Parathyroid adenoma (tissue), 2 donors: ENCODE results near the gene MARCHF9.

Experiments
- H2AFZ ChIP-seq: fragments of 300-600 bp; sonication (generic); one replicate; pipeline ENCODE4 v1.7.0; 2017; ENCODE audit warnings: antibody characterized with exemption, mild to moderate bottlenecking
- H3K27ac ChIP-seq: fragments of 300-600 bp; sonication (generic); one replicate; pipeline ENCODE4 v1.7.0; 2017
- H3K27me3 ChIP-seq: fragments of 300-600 bp; sonication (generic); one replicate; pipeline ENCODE4 v1.7.0; 2017; ENCODE audit warnings: low read length; ENCODE audit not compliant: control insufficient read depth, insufficient read depth
- H3K36me3 ChIP-seq: fragments of 300-600 bp; sonication (generic); one replicate; pipeline ENCODE4 v1.7.0; 2017; ENCODE audit warnings: low read length; ENCODE audit not compliant: control insufficient read depth, insufficient read depth
- H3K4me1 ChIP-seq: fragments of 300-600 bp; sonication (generic); one replicate; pipeline ENCODE4 v1.7.0; 2017; ENCODE audit warnings: control low read depth
- H3K4me2 ChIP-seq: fragments of 300-600 bp; sonication (generic); one replicate; pipeline ENCODE4 v1.7.0; 2017; ENCODE audit warnings: low read length
- H3K4me3 ChIP-seq: fragments of 300-600 bp; sonication (generic); one replicate; pipeline ENCODE4 v1.7.0; 2017; ENCODE audit warnings: low read depth, low read length
- H3K79me2 ChIP-seq: fragments of 300-600 bp; sonication (generic); one replicate; pipeline ENCODE4 v1.7.0; 2017; ENCODE audit warnings: control low read depth
- H3K9ac ChIP-seq: fragments of 300-600 bp; sonication (generic); one replicate; pipeline ENCODE4 v1.7.0; 2017; ENCODE audit warnings: mild to moderate bottlenecking
- H3K9me3 ChIP-seq: fragments of 300-600 bp; sonication (generic); one replicate; pipeline ENCODE4 v1.7.0; 2017; ENCODE audit warnings: low read length; ENCODE audit not compliant: control insufficient read depth
- CTCF ChIP-seq: fragments of 300-600 bp; sonication (generic); IDR thresholded peaks from one replicate; pipeline ENCODE4 v1.7.0; 2017; ENCODE audit warnings: antibody characterized with exemption, mild to moderate bottlenecking
- donor health status: primary hyperparathyroidism.

The MARCHF9 gene

DNA sequence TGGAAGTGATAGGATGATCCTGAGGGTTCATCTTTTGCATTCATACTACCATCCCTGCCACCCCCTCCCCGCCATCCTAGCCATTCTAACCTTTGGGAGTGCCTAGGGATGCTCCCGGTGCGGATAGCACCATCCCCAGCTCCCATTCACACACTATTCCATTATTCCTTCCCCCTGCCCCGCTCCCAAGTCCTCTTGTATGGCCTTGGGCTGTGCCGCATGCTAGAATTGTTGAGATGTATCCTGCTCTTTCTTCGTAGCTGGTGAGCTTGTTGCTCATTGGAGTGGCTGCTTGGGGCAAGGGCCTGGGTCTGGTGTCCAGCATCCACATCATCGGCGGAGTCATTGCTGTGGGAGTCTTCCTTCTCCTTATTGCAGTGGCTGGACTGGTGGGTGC, 9.4 kb upstream of the MARCHF9 start:
- peak overlapping the region; percentile 97 for H3K4me3 ChIP-seq

DNA sequence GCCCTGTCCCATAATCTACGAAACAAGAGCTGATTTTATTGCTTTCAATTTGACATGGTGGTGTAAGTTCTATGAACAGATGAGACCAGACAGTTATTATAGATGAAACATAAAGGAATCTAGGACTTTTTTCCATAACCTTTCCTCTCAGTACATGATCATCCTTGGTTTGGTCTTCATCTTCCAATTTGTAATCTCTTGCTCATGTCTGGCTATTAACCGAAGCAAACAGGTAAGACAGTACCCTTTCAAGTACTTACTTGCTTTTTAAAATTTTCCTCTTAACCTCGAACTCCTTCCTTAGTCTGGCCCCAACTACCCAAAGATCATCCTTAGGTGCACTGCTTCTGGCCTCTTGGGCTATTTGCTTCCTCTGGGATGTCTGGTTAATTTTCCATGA, 8.9 kb upstream of the MARCHF9 start:
- Histone ChIP-seq H3K27me3 (no peaks in the 10 kb centered on the region), H3K79me2 (no peaks in the 10 kb centered on the region), H2AFZ (no peak overlapping the region), H3K4me2 (peak overlapping the region; percentile 94), H3K9ac (no peak overlapping the region), H3K9me3 (no peaks in the 10 kb centered on the region), H3K4me1 (peaks cover 9% of the 10 kb centered on the region), H3K4me3 (peak overlapping the region; percentile 97), H3K27ac (no peak overlapping the region), H3K36me3 (no peaks in the 10 kb centered on the region)
- TF ChIP-seq CTCF, result no peak

More for the DNA sequence above, 9.4 kb upstream of the MARCHF9 start:
- Histone ChIP-seq H3K36me3 (no peaks in the 10 kb centered on the region), H3K4me2 (peak overlapping the region; percentile 94), H3K9ac (no peak overlapping the region), H3K79me2 (no peaks in the 10 kb centered on the region), H3K4me1 (peaks cover 9% of the 10 kb centered on the region), H3K9me3 (no peaks in the 10 kb centered on the region), H2AFZ (peak overlapping the region; percentile 86), H3K27ac (peak overlapping the region; percentile 96), H3K27me3 (no peaks in the 10 kb centered on the region)
- TF ChIP-seq CTCF, result no peak

GRCh38 chr12:57749061-57749460, 5.8 kb upstream of the MARCHF9 start:
- Histone ChIP-seq H3K27ac (no peak overlapping the region), H3K9ac (no peak overlapping the region), H3K79me2 (no peaks in the 10 kb centered on the region), H3K4me1 (peaks cover 15% of the 10 kb centered on the region), H2AFZ (no peak overlapping the region), H3K36me3 (no peaks in the 10 kb centered on the region), H3K4me2 (no peak overlapping the region), H3K9me3 (no peaks in the 10 kb centered on the region), H3K27me3 (no peaks in the 10 kb centered on the region), H3K4me3 (no peak overlapping the region)
- TF ChIP-seq CTCF, result no peak

GRCh38 chr12:57750561-57751431, 4.1 kb upstream of the MARCHF9 start:
- no peaks in the 10 kb centered on the region for H3K36me3 ChIP-seq
- TF ChIP-seq CTCF, result no peak
- no peaks in the 10 kb centered on the region for H3K79me2 ChIP-seq
- no peak overlapping the region for H3K9ac ChIP-seq
- H3K27me3 ChIP-seq, result no peaks in the 10 kb centered on the region
- H2AFZ ChIP-seq, result no peak overlapping the region
- peak overlapping the region; percentile 94 for H3K4me3 ChIP-seq
- H3K4me1 ChIP-seq, result peaks cover 9% of the 10 kb centered on the region
- peak overlapping the region; percentile 88 for H3K4me2 ChIP-seq
- H3K9me3 ChIP-seq, result no peaks in the 10 kb centered on the region
- H3K27ac ChIP-seq, result peak overlapping the region; percentile 88

DNA sequence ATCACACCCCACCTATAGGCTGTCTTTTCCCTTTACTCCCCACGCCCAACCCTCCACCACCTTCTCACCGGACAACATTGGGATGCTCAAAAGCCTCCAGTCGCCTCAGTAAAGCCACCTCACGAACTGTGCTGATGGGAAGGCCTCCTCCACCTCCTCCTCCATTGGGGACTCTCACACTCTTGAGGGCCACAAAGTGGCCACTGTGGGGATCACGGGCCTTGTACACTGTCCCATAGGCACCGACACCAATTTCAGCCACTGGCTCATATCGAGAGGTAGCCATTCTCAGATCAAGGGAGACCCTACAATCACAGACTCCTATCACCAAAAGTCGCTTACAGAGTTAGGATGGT, 3.5 kb upstream of the MARCHF9 start:
- Histone ChIP-seq H3K4me2 (peak overlapping the region; percentile 88), H3K27me3 (no peaks in the 10 kb centered on the region), H3K79me2 (peaks cover 2% of the 10 kb centered on the region), H3K4me3 (peak overlapping the region; percentile 94), H3K27ac (peak overlapping the region; percentile 88), H2AFZ (peak overlapping the region; percentile 91), H3K4me1 (peaks cover 9% of the 10 kb centered on the region), H3K9ac (no peak overlapping the region), H3K36me3 (no peaks in the 10 kb centered on the region), H3K9me3 (no peaks in the 10 kb centered on the region)
- TF ChIP-seq CTCF, result no peak
